Measurements from ENCODE around the gene SSH3. TPM values are rescaled to one million over a fixed set of nuclear protein-coding genes. Genes with fewer than 3 reads are reported as not detected.

SSH3 gene
- total and polyA plus RNA-seq, 4 donors, result 4.8 to 10.4 (median 8.1) TPM

DNA sequence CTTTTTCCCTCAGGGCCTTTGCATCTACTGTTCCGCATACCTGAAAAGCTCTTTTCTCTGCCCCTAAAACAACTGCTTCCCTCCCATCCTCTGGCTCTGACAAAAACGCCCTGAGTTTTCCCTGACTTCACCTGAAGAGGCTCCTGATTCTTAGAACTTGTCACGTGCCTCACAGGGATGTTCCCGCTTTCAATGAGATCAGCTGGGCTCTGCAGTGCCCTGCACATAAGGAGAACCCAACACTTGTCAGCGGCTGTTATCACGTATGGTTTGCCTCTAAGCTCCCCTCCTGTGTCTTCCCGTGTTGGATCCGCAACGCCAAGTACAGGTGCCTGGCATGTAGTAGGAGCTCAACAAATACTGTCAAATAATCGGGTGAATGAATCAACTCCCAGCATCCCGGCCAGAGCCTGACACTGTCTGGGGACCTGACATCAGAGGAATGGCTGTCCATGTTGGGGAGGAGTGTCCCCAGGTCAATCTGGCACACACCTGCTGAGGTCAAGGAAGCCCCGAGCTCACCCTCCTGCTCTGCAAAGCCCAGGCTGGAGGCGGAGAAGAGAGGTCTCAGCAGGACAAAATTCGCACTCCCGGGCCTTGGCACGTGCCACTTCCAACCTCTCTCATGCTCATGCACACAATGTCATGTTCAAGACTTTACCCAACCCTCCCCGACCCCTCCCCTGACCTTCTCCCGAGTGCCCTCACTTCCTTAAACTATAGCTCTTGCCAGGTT is 41.2 kb upstream of the SSH3 start:
- H3K9me3 ChIP-seq (ENCODE audit: control insufficient read depth in 4 of 4, low read length in 3 of 4), result no peaks in the 10 kb centered on the region
- H3K27ac ChIP-seq (ENCODE audit: low read depth in 1 of 2, low read length in 2 of 2), result no peak overlapping the region
- no peak for DNase-seq (ENCODE audit: low spot score)
- 59% methylated on average over 18 of the region's 18 CpGs for WGBS
- H3K36me3 ChIP-seq (ENCODE audit: control insufficient read depth in 4 of 4, insufficient read depth in 3 of 4, low read depth in 1 of 4, low read length in 3 of 4), result peaks cover 0 to 2% (median 0%) of the 10 kb centered on the region in 4 donors
- H3K4me1 ChIP-seq (ENCODE audit: control insufficient read depth in 4 of 4, insufficient read depth in 4 of 4, low read length in 3 of 4), result peaks cover 12 to 49% (median 30%) of the 10 kb centered on the region in 4 donors
- no peak overlapping the region for H3K4me3 ChIP-seq (ENCODE audit: low read depth in 1 of 3, low read length in 3 of 3)
- H3K9ac ChIP-seq (ENCODE audit: low read depth in 1 of 2, low read length in 2 of 2), result no peak overlapping the region
- TF ChIP-seq CTCF (IDR thresholded peaks at IDR 0.05; ENCODE audit: low read depth, low read length, missing input control) (no peak), FOXA1 (IDR thresholded peaks at IDR 0.05) (no peak), JUND (IDR thresholded peaks at IDR 0.05) (no peak)
- TF ChIP-seq, protein P1, sequence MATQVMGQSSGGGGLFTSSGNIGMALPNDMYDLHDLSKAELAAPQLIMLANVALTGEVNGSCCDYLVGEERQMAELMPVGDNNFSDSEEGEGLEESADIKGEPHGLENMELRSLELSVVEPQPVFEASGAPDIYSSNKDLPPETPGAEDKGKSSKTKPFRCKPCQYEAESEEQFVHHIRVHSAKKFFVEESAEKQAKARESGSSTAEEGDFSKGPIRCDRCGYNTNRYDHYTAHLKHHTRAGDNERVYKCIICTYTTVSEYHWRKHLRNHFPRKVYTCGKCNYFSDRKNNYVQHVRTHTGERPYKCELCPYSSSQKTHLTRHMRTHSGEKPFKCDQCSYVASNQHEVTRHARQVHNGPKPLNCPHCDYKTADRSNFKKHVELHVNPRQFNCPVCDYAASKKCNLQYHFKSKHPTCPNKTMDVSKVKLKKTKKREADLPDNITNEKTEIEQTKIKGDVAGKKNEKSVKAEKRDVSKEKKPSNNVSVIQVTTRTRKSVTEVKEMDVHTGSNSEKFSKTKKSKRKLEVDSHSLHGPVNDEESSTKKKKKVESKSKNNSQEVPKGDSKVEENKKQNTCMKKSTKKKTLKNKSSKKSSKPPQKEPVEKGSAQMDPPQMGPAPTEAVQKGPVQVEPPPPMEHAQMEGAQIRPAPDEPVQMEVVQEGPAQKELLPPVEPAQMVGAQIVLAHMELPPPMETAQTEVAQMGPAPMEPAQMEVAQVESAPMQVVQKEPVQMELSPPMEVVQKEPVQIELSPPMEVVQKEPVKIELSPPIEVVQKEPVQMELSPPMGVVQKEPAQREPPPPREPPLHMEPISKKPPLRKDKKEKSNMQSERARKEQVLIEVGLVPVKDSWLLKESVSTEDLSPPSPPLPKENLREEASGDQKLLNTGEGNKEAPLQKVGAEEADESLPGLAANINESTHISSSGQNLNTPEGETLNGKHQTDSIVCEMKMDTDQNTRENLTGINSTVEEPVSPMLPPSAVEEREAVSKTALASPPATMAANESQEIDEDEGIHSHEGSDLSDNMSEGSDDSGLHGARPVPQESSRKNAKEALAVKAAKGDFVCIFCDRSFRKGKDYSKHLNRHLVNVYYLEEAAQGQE (IDR thresholded peaks at IDR 0.05), result no peak
- no peaks in the 10 kb centered on the region for H3K27me3 ChIP-seq (ENCODE audit: control insufficient read depth in 4 of 4, insufficient read depth in 4 of 4, low read length in 3 of 4)

DNA sequence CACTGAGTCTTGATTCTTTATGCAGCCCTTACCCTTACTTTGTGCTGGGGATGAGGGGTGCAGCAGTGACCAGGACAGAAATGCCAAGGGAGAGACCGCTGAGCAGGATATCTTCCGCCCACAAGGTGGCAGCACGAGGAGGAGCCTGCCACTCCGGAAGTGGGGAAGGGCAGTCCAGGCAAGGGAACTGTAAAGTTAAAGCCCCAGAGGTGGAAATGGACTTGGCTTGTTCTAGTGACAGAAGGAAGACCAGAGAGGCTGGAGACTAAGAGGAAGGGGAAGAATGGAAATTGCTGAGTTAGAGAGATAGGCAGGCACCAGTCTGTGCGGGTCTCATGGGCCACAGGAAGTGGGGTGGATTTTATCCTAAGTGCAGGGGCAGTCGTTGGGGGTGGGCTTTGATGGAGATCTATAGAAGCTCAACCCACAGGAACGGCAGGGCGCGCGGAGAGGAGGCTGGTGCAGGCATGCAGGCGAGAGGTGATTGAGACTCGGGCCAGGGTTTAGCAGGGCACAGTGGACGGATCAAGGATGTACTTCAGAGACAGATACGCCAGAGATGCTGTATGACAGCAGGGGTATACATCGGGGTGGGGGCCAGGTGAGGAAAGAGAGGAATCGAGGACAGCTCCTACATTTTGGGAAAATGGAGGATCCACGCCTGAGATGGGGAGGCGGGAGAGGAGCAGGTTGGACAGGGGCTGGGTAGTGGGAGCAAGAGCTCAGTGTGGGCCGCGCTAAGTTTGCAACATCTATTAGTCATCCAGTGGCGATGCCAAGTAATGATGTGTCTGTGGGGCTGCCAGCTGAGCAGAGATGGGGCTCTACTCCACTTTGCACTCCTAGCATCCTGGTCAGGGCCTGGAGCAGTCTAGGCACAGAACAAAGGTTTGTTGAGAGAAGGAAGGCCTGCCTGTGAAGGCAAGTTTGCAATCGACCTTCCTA is 40.3 kb upstream of the SSH3 start:
- Histone ChIP-seq H3K27ac (ENCODE audit: low read depth in 1 of 2, low read length in 2 of 2) (peak overlapping the region; percentile 40 to 57), H3K9me3 (ENCODE audit: control insufficient read depth in 4 of 4, low read length in 3 of 4) (no peaks in the 10 kb centered on the region)
- TF ChIP-seq FOXA1 (IDR thresholded peaks at IDR 0.05) (no peak), RXRA (IDR thresholded peaks at IDR 0.05) (peak in 1 of 2 donors; percentile 71), EGR1 (IDR thresholded peaks at IDR 0.05; ENCODE audit: low read depth in 2 of 2) (no peak), GABPA (IDR thresholded peaks at IDR 0.05 in 1 of 2, conservative IDR thresholded peaks at IDR 0.05 in 1 of 2) (peak in 1 of 2 donors; percentile 26), FOXA2 (IDR thresholded peaks at IDR 0.05) (no peak), HNF4A (conservative IDR thresholded peaks at IDR 0.05) (peak in 1 of 2 donors; percentile 37), YY1 (IDR thresholded peaks at IDR 0.05) (peak; percentile 35), RAD21 (IDR thresholded peaks at IDR 0.05) (peak; percentile 85 to 92), JUND (IDR thresholded peaks at IDR 0.05) (no peak), CTCF (IDR thresholded peaks at IDR 0.05; ENCODE audit: low read depth, low read length, missing input control) (peak; percentile 83), NR2F2 (IDR thresholded peaks at IDR 0.05) (peak; percentile 57)
- TF ChIP-seq, protein P2, sequence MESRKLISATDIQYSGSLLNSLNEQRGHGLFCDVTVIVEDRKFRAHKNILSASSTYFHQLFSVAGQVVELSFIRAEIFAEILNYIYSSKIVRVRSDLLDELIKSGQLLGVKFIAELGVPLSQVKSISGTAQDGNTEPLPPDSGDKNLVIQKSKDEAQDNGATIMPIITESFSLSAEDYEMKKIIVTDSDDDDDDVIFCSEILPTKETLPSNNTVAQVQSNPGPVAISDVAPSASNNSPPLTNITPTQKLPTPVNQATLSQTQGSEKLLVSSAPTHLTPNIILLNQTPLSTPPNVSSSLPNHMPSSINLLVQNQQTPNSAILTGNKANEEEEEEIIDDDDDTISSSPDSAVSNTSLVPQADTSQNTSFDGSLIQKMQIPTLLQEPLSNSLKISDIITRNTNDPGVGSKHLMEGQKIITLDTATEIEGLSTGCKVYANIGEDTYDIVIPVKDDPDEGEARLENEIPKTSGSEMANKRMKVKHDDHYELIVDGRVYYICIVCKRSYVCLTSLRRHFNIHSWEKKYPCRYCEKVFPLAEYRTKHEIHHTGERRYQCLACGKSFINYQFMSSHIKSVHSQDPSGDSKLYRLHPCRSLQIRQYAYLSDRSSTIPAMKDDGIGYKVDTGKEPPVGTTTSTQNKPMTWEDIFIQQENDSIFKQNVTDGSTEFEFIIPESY (IDR thresholded peaks at IDR 0.05), result no peak
- TF ChIP-seq, protein P1 (IDR thresholded peaks at IDR 0.05), result no peak
- TF ChIP-seq, protein P3, sequence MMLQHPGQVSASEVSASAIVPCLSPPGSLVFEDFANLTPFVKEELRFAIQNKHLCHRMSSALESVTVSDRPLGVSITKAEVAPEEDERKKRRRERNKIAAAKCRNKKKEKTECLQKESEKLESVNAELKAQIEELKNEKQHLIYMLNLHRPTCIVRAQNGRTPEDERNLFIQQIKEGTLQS (IDR thresholded peaks at IDR 0.05), result no peak

More for the DNA sequence above, 40.3 kb upstream of the SSH3 start:
- DNase-seq (ENCODE audit: low spot score), result peak; percentile 82
- H3K4me1 ChIP-seq (ENCODE audit: control insufficient read depth in 4 of 4, insufficient read depth in 4 of 4, low read length in 3 of 4), result peaks cover 9 to 52% (median 32%) of the 10 kb centered on the region in 4 donors
- H3K4me3 ChIP-seq (ENCODE audit: low read depth in 1 of 3, low read length in 3 of 3), result no peak overlapping the region
- 56% methylated on average over 22 of the region's 22 CpGs for WGBS
- no peaks in the 10 kb centered on the region for H3K36me3 ChIP-seq (ENCODE audit: control insufficient read depth in 4 of 4, insufficient read depth in 3 of 4, low read depth in 1 of 4, low read length in 3 of 4)
- peak overlapping the region in 1 of 2 donors; percentile 27 for H3K9ac ChIP-seq (ENCODE audit: low read depth in 1 of 2, low read length in 2 of 2)
- H3K27me3 ChIP-seq (ENCODE audit: control insufficient read depth in 4 of 4, insufficient read depth in 4 of 4, low read length in 3 of 4), result no peaks in the 10 kb centered on the region

Measured in liver (tissue), 9 donors.